ENCODE data around the gene HDAC6.

HDAC6 gene

DNA sequence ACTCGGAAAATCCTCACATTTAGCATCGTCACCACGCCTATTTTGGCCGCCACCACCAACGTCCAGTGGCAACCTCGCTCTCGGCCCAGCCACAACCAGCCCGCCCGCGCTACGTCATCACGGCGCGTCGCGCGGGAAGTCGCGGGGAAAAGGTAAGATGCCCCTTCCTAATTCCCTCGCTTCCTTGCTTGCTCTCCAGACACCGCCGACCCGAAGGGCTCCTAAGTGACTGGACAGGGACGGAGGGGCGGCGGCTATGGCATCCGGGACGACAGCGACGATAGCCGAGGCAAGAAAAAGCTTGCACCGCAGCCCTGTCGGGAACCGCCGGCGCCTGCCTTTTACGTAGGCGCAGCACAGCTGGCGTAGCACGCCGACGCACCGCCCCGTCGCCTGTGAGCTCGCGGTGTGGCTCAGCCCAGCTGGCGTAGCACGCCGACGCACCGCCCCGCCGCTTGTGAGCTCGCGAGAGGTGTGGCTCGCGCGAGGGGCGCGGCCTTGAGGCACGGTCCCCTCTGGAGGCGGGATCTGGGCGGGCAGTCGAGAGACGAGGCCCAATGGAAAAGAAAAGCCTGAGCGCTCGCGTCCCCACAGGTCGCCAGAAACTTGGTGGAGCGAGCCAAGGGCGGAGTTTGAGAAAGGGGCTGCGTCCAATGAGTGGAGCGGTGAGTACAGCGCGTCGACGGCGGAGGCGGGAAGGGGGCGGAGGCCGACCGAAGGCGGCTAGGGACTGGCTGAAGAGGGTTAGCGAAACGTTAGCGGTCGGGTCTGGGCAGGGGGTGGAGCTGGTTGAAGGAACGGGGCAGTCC lies at the start of gene HDAC6:
Gene HDAC6, plus strand, starts transcription at position 788 of the 809 bp plus-strand sequence. CDS start 626 bp downstream, outside the sequence.
- in situ Hi-C loops (cut with MboI; ENCODE audit: low sequenced_read_pairs), result no loop called here

DNA sequence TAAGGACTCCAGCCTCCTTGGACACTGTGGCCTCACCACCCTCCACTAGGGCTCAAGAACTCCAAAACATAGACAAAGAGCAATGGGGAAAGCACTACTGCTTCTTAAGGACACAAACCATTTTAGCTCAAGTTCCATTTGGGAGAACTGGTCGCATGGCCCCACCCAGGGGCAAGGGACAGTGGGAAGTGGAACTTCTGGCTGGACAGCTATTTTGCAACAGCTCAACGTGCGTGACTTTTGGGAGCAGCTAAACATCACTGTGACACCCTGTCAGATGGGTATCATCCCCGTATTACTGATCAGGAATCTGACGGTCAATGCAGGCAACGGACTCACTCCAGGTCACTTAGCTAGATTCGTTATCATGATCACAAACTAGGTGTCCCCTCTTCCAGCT lies 49.4 kb upstream of the HDAC6 start:
- in situ Hi-C loops (cut with MboI; ENCODE audit: low sequenced_read_pairs), result no loop called here

DNA sequence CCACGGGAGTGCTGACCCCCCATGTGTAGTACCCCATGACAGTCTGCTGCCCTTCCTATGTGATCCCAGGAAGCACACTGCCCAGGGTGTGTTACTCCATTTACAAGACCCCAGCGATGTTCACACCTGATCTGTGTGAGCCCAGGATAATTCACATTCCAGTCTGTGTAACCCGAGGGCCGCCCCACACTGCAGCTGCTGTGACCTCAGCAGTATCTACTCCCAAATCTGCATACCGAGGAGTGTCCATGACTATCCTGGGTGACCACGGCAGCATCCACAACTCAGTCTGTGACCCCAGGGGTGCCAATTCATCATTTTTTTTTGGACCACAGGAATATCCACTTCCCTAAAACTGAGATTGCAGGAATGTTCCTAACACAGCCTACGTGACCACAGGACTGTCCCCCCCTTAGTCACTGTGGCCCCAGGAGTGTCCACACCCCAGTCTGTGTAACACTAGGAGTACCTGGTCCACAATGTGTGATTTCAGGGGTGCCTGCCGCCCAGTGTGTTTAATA lies 48.1 kb upstream of the HDAC6 start:
- in situ Hi-C loops (cut with MboI; ENCODE audit: low sequenced_read_pairs), result no loop called here

DNA sequence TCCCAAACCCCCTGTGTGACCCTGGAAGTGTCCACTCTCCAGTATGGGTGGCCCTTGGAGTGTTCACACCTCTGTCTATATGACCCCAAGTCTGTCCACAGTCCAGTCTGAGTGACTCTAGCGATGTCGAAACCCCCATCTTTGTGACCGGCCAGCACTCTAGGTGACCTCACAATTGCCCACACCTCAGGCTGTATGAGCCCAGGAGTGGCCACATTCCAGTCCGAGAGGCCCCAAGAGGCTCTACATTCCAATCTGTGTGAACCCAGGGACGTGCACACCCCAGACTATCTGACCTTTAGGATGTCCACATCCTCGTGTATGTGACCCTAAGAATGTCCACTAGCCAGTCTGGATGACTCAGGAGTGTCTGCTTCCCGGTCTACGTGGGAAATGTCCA lies 47.6 kb upstream of the HDAC6 start:
- in situ Hi-C loops (cut with MboI; ENCODE audit: low sequenced_read_pairs), result no loop called here

DNA sequence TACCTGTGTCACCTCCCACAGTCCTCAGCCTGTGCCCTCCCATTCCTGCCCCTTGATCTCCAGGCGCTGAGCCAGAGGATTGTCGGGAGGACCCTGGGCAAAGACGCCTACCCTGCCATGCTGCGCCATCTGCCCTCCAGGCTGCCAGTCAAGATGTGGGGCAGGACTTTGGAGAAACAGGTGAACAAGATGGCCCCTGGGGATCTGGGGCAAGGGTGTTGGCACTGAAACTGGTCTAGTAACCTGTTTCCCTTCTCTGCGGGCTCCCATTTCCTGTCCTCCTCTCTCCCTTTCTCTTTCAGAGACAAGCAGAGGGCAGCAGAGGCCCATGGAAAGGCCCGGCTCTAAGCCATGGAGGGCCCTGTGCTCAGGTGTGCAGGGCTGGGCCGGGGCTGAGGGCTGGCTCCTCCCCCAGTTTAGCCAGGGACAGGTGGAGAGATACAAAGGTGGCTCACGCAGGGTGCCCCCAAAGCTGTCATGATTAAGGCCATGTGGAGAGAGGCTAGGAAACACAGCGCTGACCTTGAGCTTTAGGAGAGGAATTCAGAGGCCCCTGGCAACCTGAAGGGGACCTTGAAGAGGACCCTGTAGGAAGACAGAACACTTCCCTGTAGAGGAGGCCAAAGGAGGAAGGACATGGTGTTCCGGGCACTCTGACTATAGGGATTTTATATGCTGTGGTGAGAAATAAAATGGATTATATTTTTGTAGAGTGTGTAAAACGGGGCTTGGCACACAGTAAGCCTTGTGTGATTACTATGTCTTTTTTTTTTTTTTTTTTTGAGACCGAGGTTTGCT lies 40.0 kb upstream of the HDAC6 start, which contains the start of gene GLOD5:
Gene GLOD5, plus strand, starts transcription at position 74 of the 798 bp plus-strand sequence. Its CDS starts 44 bp downstream, at position 118.
- in situ Hi-C loops (cut with MboI; ENCODE audit: low sequenced_read_pairs), result no loop called here

DNA sequence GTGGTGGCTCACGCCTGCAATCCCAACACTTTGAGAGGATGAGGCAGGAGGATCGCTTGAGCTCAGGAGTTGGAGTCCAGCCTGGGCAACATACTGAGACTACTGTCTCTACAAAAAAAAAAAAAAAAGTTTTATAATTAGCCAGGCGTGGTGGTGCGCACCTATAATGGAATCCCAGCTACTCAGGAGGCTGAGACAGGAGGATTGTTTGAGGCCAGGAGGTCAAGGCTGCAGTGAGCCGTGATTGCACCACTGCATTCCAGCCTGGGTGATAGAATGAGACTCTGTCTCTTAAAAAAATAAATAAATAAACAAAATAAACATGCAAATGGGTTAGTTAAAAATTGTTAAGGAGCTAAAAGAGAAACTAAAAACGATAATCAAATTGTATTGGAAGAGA lies 32.6 kb upstream of the HDAC6 start:
- in situ Hi-C loops (cut with MboI; ENCODE audit: low sequenced_read_pairs), result no loop called here

DNA sequence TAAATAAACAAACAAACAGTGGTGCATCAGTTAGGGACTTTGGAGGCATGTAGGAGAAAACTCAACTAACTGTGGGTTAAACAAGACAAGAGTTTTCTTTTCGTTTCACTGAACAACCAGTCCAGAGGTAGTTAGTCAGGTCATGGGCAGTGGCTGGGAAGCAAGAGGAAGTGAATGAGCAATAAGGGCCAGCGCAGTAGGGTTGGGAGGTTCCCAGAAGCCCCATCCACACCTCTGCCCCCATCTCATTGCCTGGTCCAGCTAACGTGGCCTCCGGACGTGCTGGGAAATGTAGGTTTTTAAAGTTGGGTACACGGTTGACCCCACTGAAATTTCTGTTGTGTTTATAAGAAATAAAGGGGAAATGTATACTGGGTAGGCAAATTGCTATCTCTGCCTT lies 31.6 kb upstream of the HDAC6 start:
- in situ Hi-C loops (cut with MboI; ENCODE audit: low sequenced_read_pairs), result no loop called here

DNA sequence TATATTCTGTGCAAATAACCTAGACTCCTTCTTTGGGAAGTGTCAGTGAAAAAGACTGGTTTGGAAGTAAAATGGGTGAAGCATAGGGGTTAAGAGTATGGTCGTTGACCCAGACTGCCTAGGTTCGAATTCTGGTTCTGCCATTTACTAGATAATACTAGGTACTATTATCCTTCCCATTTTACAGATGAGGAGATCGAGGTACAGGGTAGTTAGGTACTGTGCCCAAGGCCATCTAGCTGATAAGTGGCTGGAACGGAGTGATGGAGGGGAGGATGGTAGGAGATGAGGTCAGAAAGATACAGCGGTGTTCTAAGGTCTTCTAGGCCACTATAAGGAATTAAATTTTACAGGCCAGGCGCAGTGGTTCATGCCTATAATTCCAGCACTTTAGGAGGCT lies 29.3 kb upstream of the HDAC6 start:
- in situ Hi-C loops (cut with MboI; ENCODE audit: low sequenced_read_pairs), result no loop called here

DNA sequence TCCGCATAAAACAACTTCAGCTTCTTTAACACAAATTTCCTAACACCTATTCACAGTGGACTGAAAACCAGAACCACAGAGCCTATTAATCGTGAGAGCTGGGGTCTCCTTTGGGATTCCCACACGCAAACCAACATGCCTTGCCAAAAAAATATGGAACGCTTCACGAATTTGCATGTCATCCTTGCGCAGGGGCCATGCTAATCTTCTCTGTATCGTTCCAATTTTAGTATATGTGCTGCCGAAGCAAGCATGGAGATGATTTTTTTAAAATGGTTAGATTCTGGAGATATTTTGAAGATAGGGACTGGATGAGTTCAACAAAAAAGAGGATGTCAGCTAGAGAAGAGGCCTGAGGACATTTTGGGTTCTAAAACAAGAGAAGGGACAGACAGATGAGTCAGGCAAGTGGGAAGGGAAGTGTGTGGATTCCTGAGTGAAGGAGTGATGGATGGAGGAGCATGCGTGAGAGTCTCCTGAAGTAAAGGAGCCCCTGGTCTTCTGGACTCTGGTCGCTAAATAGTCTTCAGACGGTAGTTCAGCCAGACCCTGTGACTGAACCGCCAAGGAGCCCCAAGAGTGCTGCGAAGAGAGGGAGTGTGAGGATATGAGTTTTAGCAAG lies 24.9 kb upstream of the HDAC6 start:
- in situ Hi-C loops (cut with MboI; ENCODE audit: low sequenced_read_pairs), result no loop called here

DNA sequence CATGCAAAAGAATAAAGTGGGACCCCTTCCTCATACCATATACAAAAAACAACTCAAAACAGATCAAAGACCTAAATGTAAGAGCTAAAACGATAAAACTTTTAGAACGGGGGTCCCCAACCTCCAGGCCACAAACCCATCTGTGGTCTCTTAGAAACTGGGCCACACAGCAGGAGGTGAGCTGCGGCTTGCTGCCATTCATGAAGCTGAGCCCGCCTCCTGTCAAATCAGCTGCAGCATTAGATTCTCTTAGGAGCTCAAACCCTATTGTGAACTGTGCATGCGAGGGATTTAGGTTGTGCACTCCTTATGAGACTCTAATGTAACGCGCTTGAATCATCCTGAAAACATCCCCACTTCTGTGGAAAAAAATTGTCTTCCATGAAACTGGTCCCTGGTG lies 22.5 kb upstream of the HDAC6 start:
- in situ Hi-C loops (cut with MboI; ENCODE audit: low sequenced_read_pairs), result no loop called here

DNA sequence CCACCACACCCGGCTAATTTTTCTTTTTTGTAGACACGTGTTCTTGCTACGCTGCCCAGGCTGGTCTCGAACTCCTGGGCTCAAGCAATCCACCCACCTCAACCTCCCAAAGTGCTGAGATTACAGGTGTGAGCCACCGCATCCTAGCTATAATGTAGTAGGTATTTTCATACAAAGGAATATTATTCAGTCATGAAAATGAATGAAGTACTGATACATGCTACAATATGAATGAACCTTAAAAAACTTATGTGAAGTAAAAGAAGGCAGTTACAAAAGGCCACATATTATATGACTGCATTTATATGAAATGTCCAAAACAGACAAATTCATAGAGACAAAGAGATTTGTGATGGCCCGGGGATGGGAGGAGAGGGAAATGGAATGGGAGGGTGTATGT lies 20.2 kb upstream of the HDAC6 start:
- in situ Hi-C loops (cut with MboI; ENCODE audit: low sequenced_read_pairs), result no loop called here

DNA sequence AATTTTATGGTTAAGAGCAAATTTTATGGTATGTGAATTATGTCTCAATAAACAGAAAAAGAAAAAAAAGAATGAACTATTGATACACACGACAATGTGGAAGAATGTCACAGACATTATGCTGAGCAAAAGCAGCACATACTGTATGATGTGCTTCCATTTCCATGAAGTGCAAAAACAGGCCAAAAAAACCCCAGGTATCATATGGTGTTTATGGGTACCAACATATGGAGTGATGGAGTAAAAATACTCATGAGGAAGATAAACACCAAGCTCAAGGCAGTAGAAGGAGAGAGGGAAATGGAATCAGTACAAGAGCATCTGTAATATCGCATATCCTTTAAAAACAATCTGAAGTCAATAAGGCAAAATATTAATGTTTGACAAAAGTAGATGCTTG lies 19.7 kb upstream of the HDAC6 start:
- in situ Hi-C loops (cut with MboI; ENCODE audit: low sequenced_read_pairs), result no loop called here

DNA sequence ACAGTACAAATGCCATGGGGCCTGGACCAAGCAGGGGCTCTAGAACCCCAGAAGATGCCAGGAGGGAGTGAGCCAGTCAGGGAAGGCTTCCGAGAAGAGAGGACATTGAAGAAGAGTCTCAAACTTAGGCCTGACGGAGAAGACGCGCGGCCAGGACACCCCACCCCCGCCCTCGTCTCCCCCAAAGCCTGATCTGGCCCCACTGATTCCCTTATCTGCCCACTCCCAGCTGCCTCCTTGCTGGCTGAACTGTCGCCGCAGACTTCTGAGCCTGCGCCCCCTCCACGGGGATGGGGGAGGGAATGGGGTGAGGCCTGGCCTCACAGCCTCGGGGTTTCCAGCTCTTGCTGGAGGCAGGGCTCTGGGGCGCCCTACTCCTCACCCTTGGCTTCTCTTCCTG lies 19.1 kb upstream of the HDAC6 start:
- in situ Hi-C loops (cut with MboI; ENCODE audit: low sequenced_read_pairs), result no loop called here

DNA sequence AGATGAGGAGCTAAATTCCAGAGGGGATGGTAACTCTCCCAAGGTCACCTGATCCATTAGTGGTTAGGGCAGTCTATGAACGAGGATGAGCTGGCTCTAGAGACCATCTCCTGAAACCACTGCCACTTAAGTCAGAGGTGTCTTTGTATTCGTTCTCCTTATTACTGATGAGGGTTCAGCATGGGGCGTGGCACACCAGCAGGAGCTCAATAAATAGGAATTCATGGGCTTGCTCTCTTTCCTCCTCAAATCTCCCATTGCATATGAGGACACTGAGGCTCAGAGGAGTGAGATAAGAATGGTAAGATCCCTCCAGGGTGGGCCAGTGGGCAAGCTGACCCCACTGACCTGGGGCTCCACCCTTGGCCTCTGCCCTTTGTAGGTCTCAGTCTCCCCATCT lies 17.1 kb upstream of the HDAC6 start:
- in situ Hi-C loops (cut with MboI; ENCODE audit: low sequenced_read_pairs), result no loop called here

DNA sequence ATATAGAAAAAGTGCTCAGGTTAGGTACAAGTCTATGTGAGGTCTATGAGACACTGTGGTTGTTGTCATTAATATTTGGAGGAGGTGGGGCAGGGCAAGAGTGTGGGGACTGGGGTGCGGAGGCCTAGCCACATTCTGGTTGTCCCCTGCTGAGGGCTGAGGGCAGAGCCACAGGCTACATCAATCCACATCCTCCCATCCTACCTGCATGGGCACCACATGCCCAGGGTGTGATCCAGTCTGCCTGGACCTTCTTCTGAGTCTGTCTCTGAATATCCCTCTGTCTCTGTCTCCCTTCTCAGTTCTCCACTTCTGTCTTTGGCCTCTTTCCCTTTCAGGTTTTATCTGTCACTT lies 16.7 kb upstream of the HDAC6 start:
- in situ Hi-C loops (cut with MboI; ENCODE audit: low sequenced_read_pairs), result no loop called here

DNA sequence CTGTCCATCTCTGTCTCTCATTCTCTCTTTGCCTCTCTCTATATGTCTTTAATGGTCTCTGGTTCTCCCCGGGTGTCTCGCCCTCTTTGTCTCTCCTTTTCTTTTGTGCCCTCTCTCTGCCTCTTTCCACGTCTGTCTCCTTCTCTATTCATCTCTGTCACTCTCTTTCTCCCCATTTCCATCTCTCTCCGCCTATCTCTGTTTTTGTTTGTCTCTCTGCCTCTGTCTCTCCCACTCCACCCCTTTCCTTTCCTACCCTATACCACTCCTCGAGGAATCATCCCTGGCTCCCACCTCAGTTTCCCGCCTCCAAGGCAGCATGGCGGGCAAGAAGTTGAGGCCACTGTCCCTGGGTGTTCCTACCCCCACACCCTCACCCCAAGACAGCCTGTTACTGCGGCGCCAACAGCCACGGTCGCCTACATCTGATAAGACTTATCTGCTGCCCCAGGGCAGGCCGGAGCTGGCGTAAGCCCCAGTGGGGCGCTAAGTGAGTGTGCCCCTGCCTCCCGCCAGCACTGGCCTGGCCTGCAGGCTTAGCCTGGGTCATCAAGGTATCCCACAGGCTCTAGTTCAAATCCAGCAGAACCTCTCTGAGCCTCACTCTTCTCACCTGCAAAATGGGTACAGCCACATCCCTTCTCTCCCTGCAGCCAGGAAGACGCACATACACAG lies 16.2 kb upstream of the HDAC6 start:
- in situ Hi-C loops (cut with MboI; ENCODE audit: low sequenced_read_pairs), result no loop called here

DNA sequence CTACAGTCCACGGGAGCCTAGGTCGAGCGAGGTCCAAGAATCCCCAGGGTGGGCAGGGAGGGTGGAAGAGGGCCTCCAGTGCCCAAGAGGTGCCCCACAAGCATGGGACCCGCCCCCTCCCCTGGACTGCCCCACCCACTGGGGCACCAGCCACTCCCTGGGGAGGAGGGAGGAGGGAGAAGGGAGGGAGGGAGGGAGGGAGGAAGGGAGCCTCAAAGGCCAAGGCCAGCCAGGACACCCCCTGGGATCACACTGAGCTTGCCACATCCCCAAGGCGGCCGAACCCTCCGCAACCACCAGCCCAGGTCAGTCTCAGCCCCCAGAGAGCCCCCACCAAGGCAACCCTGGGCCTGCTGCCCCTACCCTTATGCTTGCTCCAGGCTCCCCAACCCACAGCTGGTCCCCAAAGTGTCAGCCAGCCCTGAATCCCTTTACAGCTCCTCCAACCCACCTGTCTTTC lies 15.5 kb upstream of the HDAC6 start, which contains the start of gene GATA1:
Gene GATA1, plus strand, starts transcription at position 250 of the 460 bp plus-strand sequence. CDS start 4,520 bp downstream, outside the sequence.
- in situ Hi-C loops (cut with MboI; ENCODE audit: low sequenced_read_pairs), result no loop called here

DNA sequence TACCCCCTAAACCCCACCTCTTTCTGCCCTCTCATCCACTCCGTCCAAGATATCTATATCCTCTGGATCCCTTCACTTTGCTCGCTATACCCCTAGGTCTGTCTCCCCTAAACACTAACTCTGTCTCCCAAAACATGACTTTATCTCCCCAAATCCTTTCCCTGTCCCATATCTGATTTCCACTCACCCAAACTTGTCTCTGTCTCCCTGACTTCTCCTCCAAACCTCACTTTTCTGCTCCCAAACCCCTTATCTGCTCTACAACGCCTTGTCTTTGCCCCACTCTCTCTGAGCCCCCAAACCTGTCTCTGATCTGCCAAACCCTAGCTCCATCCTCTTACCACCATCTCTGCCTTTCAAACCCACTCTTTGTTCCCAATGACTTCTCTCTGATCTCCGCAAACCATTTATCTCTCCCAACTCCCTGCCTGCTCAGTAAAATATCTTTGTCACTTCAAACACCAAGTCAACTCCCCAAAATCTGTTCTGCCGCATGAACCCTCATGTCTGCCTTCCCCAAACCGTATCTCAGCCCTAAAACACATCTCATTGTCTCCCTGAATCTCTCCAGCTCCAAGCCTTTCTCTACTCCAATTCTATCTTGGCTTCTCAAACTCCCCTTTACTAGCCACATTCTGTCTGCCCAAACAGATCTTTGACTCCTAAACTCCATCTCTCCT lies 14.9 kb upstream of the HDAC6 start:
- in situ Hi-C loops (cut with MboI; ENCODE audit: low sequenced_read_pairs), result no loop called here

DNA sequence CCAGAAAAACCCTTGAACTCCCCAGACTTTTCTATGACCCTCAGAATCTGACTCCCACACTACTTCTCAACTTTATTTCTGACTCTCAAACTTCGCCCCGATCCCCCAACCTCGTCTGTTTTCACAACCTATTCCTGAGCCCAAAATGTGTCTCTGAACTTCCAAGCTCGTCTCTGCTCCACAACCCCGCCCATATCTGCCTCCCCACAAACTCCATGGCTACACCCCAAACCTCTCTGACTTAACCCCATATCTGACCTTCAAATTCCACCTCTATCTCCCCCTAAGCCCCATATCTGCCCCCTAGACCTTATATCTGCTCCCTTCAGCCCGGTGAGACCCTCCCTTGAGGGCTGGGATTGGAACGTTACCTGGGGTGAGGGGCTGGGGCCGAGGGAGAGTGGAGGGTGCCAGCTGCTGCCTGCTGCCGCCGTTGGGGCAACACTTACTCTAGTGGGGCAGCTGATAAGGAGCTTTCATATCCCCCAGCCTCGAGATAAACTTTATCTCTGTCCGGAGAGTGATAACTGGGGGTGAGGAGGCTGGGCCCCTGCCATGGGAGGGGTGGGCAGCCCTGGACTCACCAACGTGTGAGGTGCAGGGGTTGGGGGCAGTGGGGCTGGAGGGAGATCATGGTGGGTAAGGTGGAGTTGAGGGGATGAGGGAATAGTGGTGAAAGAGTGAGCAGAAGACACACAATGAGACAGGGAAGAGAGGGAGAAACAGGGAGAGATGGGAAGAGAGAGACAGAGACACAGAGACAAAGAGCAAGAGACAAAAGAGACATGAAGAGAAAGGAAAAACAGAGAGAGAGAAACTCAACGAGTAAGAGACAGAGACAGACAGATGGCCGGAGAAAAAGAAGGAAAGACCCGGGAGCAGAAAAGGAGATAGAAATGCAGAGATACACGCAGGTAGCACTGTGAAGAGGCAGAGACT lies 14.1 kb upstream of the HDAC6 start:
- in situ Hi-C loops (cut with MboI; ENCODE audit: low sequenced_read_pairs), result no loop called here
